Posterior vena cava (tissue), 2 donors: ENCODE measurements around the gene HSPG2. TPM values are rescaled to one million over a fixed set of nuclear protein-coding genes. Genes with fewer than 3 reads are reported as not detected.
A peak's percentile ranks its signal among the peaks of the same experiment; 100 is the strongest.
"Not testable (repeated sequence)": the region's sequence is repeated elsewhere in the genome, so short reads cannot be mapped to it uniquely, and the experiment has no call there.

Experiments
- DNase-seq: peaks from one replicate; pipeline ENCODE4 v3.0.0-alpha.2; 2020; ENCODE audit warnings: low spot score
- intact Hi-C, 2 donors: fragments of 100-400 bp; cut with DNase I; formaldehyde crosslinking; loops; one replicate each; pipeline versions ENCODE4 v1.14.1 to v1.14.2; 2022 to 2023
- long read RNA-seq, 2 donors: library from polyadenylated mRNA; unstranded; transcript quantifications; one replicate each; pipeline ENCODE4 v2.0.0, GENCODE V29; 2020 to 2021
- total RNA-seq, 2 donors: library from RNA; stranded (reverse); fragmentation: NEBNext Ultra II Directional; extraction: Animal tissue kit (Norgen Biotek cat#: 25700); gene quantifications; one replicate each; pipeline ENCODE4 v1.2.1, GENCODE V29; 2021
- donor health status: DM: yes; HTN: yes; CAD: no.
- donor health status: DM: yes; HTN: yes; CAD: no.

Gene HSPG2
- 100 to 1,000 TPM; 682 to 919 TPM for total RNA-seq
- long read RNA-seq, donor 1, transcript HSPG2-211 (11 exons, 3,586 nt), result major isoform, 26 of 340 reads
- long read RNA-seq, donor 1, partial matches to known transcripts, result 260 of 340 reads
- long read RNA-seq, donor 1, other reads (novel, unspliced or antisense), result 52 of 340 reads
- long read RNA-seq, donor 2, transcript HSPG2-211 (11 exons, 3,586 nt), result major isoform, 6 of 122 reads
- long read RNA-seq, donor 2, partial matches to known transcripts, result 49 of 122 reads
- long read RNA-seq, donor 2, other reads (novel, unspliced or antisense), result 67 of 122 reads

- intact Hi-C loops, result loop anchor here in 1 of 2 donors (5.0 kb wide), 1 partner anchor 35 kb away; no protein-coding TSS in a partner anchor
- DNase-seq, result no peak
Observed at GRCh38 chr1:21937034-21937371, at the start of gene HSPG2. Gene HSPG2, minus strand, starts transcription at chr1:21937310. Its CDS starts 93 bp downstream, at chr1:21937217.

- DNase-seq, intact Hi-C loops: not testable (repeated sequence)
Observed at GRCh38 chr1:21986386-21986785, 49.3 kb upstream of the HSPG2 start.

DNA sequence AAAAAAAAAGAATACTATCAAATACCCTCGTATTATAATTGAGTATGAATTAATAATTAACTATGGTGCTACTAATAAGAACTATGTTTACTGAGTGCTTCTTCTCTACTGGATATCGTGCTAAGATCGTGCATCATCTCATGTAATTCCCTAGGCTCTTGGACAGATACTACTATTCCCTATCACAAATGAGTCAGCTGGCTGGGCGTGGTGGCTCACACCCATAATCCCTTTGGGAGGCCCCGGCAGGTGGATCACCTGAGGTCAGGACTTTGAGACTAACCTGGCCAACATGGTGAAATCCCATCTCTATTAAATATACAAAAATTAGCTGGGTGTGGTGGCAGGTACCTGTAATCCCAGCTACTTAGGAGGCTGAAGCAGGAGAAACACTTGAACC is 48.8 kb upstream of the HSPG2 start:
- intact Hi-C loops, DNase-seq: not testable (repeated sequence)

- DNase-seq, intact Hi-C loops: not testable (repeated sequence)
Observed at GRCh38 chr1:21983539-21983938, 46.4 kb upstream of the HSPG2 start.

DNA sequence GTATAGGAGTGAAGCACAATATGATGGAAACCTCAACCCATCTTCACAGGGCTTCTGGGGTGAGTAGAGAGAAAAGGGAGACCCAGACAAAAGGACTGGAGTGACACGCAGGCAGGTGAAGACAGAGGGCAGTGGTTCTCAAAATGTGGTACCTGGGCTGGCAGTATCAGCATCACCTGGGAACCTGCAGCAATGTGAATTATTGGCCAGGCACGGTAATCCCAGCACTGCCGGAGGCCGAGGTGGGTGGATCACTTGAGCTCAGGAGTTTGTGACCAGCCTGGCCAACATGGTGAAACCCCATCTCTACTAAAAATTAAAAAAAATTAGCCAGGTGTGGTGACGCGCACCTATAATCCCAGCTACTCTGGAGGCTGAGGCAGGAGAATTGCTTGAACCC is 45.0 kb upstream of the HSPG2 start:
- DNase-seq, intact Hi-C loops: not testable (repeated sequence)

DNA sequence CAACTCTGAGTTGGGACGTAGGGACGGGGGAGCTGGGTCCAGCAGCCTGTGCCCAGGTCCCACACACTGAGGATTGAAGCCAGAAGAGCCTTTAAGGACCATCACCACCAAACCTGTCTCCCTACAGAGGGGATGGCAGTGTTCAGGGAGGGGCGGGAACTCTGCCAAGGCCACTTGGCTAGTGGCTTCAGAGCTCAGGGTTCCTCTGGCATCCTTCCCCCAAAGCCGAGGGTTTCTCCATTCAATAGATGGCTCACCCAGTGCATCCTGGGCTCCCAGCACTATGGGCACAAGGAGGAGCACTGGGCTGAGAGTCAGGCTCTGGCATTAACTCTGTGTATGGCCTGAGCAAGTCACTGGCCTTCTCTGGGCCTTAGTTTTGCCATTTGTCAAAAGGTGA is 44.1 kb upstream of the HSPG2 start:
- DNase-seq, intact Hi-C loops: not testable (repeated sequence)

- DNase-seq, intact Hi-C loops: not testable (repeated sequence)
Observed at GRCh38 chr1:21980515-21981220, 43.6 kb upstream of the HSPG2 start.

DNA sequence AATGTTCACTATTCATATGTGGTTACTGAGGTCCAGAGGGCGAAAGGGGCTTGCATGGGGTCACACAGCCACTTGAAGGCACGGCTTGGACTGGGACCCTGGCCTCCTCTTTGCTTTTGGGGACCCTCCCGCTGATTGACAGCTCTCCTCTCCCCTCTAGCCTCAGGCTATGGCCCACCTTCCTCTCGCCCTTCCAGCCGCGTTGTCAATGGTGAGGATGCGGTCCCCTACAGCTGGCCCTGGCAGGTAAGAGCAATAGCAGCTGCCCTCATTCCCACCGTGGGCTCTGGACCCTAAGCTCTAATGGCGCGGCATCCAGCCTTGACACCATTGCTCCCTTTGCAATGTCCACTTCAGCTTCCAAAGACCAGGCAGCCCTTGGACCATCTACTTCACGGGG is 41.1 kb upstream of the HSPG2 start:
- intact Hi-C loops, DNase-seq: not testable (repeated sequence)

- intact Hi-C loops, DNase-seq: not testable (repeated sequence)
Observed at GRCh38 chr1:21976703-21977239, 39.7 kb upstream of the HSPG2 start, which contains the start of gene CELA3B. Gene CELA3B, plus strand, starts transcription at chr1:21977022. Its CDS starts 18 bp downstream, at chr1:21977040.

GRCh38 chr1:21975296-21975695 is 38.2 kb upstream of the HSPG2 start:
- DNase-seq, intact Hi-C loops: not testable (repeated sequence)

GRCh38 chr1:21974699-21975098 is 37.6 kb upstream of the HSPG2 start:
- DNase-seq, intact Hi-C loops: not testable (repeated sequence)

DNA sequence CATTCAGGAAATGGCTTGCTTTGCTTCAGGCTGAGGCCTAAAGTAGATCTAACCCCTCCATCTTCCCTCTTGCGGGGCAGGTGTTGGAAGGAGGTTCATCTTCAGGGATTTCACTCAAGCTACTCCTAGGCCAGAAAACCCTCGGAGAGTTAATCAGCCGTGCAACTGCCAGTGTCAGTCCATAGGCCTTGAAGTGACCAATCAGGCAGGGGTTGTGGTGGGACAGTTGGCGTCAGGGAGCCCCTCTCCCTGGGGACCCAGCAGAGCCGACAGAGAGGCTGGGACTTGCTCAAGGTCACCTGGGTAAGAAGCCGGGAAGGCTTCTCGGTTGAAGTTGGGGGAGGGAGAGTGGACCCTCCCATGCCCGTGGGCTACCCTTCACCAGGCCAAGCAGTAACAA is 36.8 kb upstream of the HSPG2 start:
- intact Hi-C loops, DNase-seq: not testable (repeated sequence)

GRCh38 chr1:21972973-21973441 is 35.9 kb upstream of the HSPG2 start:
- intact Hi-C loops, DNase-seq: not testable (repeated sequence)

GRCh38 chr1:21970523-21970922 is 33.4 kb upstream of the HSPG2 start:
- DNase-seq, intact Hi-C loops: not testable (repeated sequence)

DNA sequence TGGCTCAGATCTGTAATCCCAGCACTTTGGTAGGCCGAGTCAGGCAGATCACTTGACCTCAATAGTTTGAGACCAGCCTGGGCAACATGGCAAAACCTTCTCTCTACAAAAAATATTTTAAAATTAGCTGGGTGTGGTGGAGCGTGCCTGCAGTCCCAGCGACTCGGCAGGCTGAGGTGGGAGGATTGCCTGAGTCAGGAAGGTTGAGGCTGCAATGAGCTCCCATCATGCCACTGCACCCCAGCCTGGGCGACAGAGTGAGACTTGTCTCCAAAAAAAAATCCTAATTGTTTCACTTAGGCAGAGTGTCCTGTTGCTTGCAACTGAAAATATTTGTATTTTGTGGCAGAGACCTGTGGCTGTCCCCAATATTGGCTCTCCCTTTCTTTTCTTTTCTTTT is 32.0 kb upstream of the HSPG2 start:
- intact Hi-C loops, DNase-seq: not testable (repeated sequence)

GRCh38 chr1:21967216-21967615 is 30.1 kb upstream of the HSPG2 start:
- DNase-seq, intact Hi-C loops: not testable (repeated sequence)

- DNase-seq, result no peak
- intact Hi-C loops, result no loop called here
Observed at GRCh38 chr1:21966247-21967000, 29.3 kb upstream of the HSPG2 start.

DNA sequence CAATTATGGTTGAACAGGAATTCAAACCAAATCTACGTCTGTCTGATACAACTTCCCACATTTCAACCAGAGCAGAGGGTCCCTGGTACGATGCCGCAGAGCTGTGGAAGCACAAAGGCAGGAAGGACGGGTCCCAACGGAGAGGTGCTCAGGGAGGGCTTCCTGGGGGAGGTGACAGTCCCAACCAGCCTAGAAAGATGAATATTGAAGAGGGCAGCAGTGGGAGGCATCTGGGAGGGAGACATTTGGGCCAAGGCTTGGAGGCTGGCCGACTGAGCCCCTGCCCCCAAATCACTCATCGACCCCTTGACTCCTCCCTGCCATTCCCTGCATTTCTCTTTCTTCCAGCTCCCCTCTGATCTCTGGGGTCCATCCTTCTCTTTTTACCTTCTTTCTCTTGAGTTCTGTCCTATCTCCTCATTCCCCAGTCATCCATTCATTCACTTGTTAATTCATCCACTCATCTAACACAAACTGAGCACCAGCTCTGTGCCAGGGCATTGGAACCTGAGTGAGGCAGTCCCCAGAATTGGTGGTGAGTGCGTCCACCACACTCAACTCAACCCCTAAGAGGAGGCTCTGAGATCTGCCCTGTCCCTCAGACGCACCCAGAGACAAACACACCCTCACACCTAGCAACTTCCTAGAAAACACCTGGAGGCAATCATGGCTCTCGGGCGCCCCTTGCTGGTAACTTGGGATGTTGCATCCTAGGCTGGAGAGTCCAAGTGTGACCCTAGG is 26.5 kb upstream of the HSPG2 start:
- intact Hi-C loops, result loop anchor here (5.0 kb wide), 2 partner anchors 66 to 101 kb away; no protein-coding TSS in a partner anchor
- peak; percentile 92 for DNase-seq

DNA sequence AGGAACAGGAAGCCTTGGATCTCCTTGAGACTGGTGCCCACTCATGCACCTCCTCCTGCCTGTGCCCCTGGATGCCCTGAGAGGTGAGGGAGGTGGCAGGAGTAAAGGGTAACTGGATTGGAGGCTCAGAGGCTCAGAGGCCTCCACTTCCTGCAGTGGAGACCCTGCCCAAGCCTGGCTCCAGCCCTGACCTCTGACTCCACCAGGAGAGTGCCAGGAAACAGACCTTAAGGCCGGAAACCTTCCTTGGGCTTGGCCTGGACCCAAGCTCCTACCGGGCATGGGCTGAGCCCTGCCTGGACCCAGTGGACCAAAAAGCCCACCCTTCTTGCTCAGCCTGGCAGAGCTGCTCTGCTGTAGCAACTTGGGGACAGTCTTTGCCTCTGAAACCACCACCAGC is 24.7 kb upstream of the HSPG2 start:
- DNase-seq, result no peak
- intact Hi-C loops, result loop anchor here (5.0 kb wide), 2 partner anchors 64 to 99 kb away; no protein-coding TSS in a partner anchor
